SK-N-SH treated with all-trans-retinoic acid at 6 μM for 48 hours (cell line): ENCODE measurements around the gene IL16.

Experiments used
- ATAC-seq: fragments of 200-7000 bp; cut with Tn5 transposase; 3 replicates; pipeline ENCODE4 v1.9.1; 2020; ENCODE audit warnings: mild to moderate bottlenecking, moderate library complexity
- ARNTL ChIP-seq: fragments of 450-650 bp; formaldehyde crosslinking; IDR thresholded peaks from 2 replicates; pipeline ENCODE4 v1.5.0; 2020; ENCODE audit warnings: low read depth, mild to moderate bottlenecking, moderate library complexity, borderline replicate concordance
- BACH2 ChIP-seq: fragments of 250-450 bp; sonication (Bioruptor Pico); IDR thresholded peaks from 2 replicates; pipeline ENCODE4 v1.9.0; 2021; ENCODE audit warnings: mild to moderate bottlenecking, borderline replicate concordance
- CSDC2 ChIP-seq: fragments of 250-450 bp; sonication (Bioruptor Pico); IDR thresholded peaks from 2 replicates; pipeline ENCODE4 v1.5.0; 2020; ENCODE audit warnings: mild to moderate bottlenecking, moderate library complexity
- ESRRG ChIP-seq: fragments of 250-450 bp; sonication (Bioruptor Pico); IDR thresholded peaks from 2 replicates; pipeline ENCODE4 v1.6.1; 2021; ENCODE audit warnings: mild to moderate bottlenecking
- GLIS3 ChIP-seq: fragments of 250-450 bp; sonication (Bioruptor Pico); IDR thresholded peaks from 2 replicates; pipeline ENCODE4 v1.5.0; 2020; ENCODE audit warnings: mild to moderate bottlenecking, moderate library complexity
- ISL1 ChIP-seq: fragments of 250-450 bp; sonication (Bioruptor Pico); IDR thresholded peaks from 2 replicates; pipeline ENCODE4 v2.1.2; 2022; ENCODE audit warnings: mild to moderate bottlenecking, moderate library complexity
- OSR1 ChIP-seq: fragments of 250-450 bp; sonication (Bioruptor Pico); IDR thresholded peaks from 2 replicates; pipeline ENCODE4 v1.8.0; 2022; ENCODE audit warnings: moderate library complexity, mild to moderate bottlenecking, inconsistent platforms
- PPARA ChIP-seq: fragments of 250-450 bp; sonication (Bioruptor Pico); IDR thresholded peaks from 2 replicates; pipeline ENCODE4 v1.5.0; 2020; ENCODE audit warnings: mild to moderate bottlenecking, borderline replicate concordance
- RARB ChIP-seq: fragments of 250-450 bp; sonication (Bioruptor Pico); IDR thresholded peaks from 2 replicates; pipeline ENCODE4 v1.8.0; 2021; ENCODE audit warnings: mild to moderate bottlenecking, moderate library complexity
- SNAI2 ChIP-seq: fragments of 250-450 bp; sonication (Bioruptor Pico); IDR thresholded peaks from 2 replicates; pipeline ENCODE4 v1.5.0; 2020; ENCODE audit warnings: mild to moderate bottlenecking, moderate library complexity
- TCF4 ChIP-seq: fragments of 250-450 bp; sonication (Bioruptor Pico); IDR thresholded peaks from 2 replicates; pipeline ENCODE4 v1.8.0; 2021; ENCODE audit warnings: mild to moderate bottlenecking, moderate library complexity, borderline replicate concordance
- ZC3H10 ChIP-seq: fragments of 250-450 bp; sonication (Bioruptor Pico); IDR thresholded peaks from 2 replicates; pipeline ENCODE4 v1.5.1; 2021; ENCODE audit warnings: mild to moderate bottlenecking, moderate library complexity
- ZFP3 ChIP-seq: fragments of 250-450 bp; sonication (Bioruptor Pico); IDR thresholded peaks from 2 replicates; pipeline ENCODE4 v1.5.0; 2020; ENCODE audit warnings: mild to moderate bottlenecking, moderate library complexity
- ZFP30 ChIP-seq: fragments of 450-650 bp; formaldehyde crosslinking; IDR thresholded peaks from 2 replicates; pipeline ENCODE4 v1.5.0; 2022; ENCODE audit warnings: mild to moderate bottlenecking, moderate library complexity
- ZNF565 ChIP-seq: fragments of 450-650 bp; formaldehyde crosslinking; conservative IDR thresholded peaks from 2 replicates; pipeline ENCODE4 v1.5.0; 2020; ENCODE audit warnings: low read depth, mild to moderate bottlenecking, moderate library complexity
- TF ChIP-seq, protein P1 (sequence below): fragments of 250-450 bp; sonication (Bioruptor Pico); IDR thresholded peaks from 2 replicates; pipeline ENCODE4 v1.5.0; 2020; ENCODE audit warnings: mild to moderate bottlenecking, moderate library complexity
- TF ChIP-seq, protein P2 (sequence below): fragments of 250-450 bp; sonication (Bioruptor Pico); IDR thresholded peaks from 2 replicates; pipeline ENCODE4 v1.5.1; 2020; ENCODE audit warnings: low read depth, mild to moderate bottlenecking, moderate library complexity
- TF ChIP-seq, protein P3 (sequence below): fragments of 250-450 bp; sonication (Bioruptor Pico); IDR thresholded peaks from 2 replicates; pipeline ENCODE4 v1.5.1; 2021; ENCODE audit warnings: mild to moderate bottlenecking, moderate library complexity
- TF ChIP-seq, protein P4 (sequence below): fragments of 250-450 bp; sonication (Bioruptor Pico); IDR thresholded peaks from 2 replicates; pipeline ENCODE4 v1.8.0; 2020; ENCODE audit warnings: mild to moderate bottlenecking, moderate library complexity, borderline replicate concordance

The IL16 gene

DNA sequence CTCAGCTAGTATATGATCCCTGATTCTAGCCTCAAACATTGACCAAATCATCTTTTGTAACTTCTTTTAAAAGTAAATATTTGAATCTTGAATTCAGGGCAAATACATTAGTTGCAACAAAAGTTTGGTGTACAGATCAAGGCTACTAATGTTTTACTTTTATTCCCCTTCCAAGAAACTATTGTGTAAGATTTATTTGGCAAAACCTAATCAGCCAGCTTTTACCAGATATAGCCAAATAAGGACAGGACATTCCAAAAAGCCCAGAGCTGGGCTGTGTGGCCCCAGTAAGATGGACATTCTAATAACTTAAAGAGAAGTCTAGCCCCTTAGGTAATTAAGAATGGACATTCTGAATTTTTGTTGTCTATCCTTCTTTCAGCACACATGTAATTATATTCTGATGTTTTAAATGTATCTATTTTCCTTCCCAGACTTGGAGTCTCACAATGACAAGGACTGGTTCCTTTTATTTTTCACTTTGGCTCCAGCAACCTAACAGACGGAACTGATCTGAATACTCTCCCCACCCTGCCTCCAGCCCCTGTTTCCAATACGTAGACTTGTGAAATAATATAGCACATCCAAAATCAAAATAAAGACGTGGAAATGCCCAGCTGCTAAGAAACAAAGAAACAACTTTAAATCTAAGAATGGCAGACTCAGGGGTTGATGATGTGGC is 79.2 kb downstream of the IL16 start:
- no peak for TF ChIP-seq OSR1 (CRISPR knock-in tag)
- TF ChIP-seq, protein P1, sequence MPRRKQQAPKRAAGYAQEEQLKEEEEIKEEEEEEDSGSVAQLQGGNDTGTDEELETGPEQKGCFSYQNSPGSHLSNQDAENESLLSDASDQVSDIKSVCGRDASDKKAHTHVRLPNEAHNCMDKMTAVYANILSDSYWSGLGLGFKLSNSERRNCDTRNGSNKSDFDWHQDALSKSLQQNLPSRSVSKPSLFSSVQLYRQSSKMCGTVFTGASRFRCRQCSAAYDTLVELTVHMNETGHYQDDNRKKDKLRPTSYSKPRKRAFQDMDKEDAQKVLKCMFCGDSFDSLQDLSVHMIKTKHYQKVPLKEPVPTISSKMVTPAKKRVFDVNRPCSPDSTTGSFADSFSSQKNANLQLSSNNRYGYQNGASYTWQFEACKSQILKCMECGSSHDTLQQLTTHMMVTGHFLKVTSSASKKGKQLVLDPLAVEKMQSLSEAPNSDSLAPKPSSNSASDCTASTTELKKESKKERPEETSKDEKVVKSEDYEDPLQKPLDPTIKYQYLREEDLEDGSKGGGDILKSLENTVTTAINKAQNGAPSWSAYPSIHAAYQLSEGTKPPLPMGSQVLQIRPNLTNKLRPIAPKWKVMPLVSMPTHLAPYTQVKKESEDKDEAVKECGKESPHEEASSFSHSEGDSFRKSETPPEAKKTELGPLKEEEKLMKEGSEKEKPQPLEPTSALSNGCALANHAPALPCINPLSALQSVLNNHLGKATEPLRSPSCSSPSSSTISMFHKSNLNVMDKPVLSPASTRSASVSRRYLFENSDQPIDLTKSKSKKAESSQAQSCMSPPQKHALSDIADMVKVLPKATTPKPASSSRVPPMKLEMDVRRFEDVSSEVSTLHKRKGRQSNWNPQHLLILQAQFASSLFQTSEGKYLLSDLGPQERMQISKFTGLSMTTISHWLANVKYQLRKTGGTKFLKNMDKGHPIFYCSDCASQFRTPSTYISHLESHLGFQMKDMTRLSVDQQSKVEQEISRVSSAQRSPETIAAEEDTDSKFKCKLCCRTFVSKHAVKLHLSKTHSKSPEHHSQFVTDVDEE (CRISPR knock-in tag), result no peak
- TF ChIP-seq ZNF565 (CRISPR knock-in tag), result no peak
- TF ChIP-seq, protein P2, sequence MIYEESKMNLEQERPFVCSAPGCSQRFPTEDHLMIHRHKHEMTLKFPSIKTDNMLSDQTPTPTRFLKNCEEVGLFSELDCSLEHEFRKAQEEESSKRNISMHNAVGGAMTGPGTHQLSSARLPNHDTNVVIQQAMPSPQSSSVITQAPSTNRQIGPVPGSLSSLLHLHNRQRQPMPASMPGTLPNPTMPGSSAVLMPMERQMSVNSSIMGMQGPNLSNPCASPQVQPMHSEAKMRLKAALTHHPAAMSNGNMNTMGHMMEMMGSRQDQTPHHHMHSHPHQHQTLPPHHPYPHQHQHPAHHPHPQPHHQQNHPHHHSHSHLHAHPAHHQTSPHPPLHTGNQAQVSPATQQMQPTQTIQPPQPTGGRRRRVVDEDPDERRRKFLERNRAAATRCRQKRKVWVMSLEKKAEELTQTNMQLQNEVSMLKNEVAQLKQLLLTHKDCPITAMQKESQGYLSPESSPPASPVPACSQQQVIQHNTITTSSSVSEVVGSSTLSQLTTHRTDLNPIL (CRISPR knock-in tag), result no peak
- no peak for TF ChIP-seq RARB
- no peak for TF ChIP-seq ESRRG
- no peak for TF ChIP-seq ARNTL
- TF ChIP-seq, protein P3, sequence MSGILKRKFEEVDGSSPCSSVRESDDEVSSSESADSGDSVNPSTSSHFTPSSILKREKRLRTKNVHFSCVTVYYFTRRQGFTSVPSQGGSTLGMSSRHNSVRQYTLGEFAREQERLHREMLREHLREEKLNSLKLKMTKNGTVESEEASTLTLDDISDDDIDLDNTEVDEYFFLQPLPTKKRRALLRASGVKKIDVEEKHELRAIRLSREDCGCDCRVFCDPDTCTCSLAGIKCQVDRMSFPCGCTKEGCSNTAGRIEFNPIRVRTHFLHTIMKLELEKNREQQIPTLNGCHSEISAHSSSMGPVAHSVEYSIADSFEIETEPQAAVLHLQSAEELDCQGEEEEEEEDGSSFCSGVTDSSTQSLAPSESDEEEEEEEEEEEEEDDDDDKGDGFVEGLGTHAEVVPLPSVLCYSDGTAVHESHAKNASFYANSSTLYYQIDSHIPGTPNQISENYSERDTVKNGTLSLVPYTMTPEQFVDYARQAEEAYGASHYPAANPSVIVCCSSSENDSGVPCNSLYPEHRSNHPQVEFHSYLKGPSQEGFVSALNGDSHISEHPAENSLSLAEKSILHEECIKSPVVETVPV (CRISPR knock-in tag), result no peak
- TF ChIP-seq CSDC2 (CRISPR knock-in tag), result no peak
- TF ChIP-seq ZC3H10 (CRISPR knock-in tag), result no peak
- TF ChIP-seq, protein P4, sequence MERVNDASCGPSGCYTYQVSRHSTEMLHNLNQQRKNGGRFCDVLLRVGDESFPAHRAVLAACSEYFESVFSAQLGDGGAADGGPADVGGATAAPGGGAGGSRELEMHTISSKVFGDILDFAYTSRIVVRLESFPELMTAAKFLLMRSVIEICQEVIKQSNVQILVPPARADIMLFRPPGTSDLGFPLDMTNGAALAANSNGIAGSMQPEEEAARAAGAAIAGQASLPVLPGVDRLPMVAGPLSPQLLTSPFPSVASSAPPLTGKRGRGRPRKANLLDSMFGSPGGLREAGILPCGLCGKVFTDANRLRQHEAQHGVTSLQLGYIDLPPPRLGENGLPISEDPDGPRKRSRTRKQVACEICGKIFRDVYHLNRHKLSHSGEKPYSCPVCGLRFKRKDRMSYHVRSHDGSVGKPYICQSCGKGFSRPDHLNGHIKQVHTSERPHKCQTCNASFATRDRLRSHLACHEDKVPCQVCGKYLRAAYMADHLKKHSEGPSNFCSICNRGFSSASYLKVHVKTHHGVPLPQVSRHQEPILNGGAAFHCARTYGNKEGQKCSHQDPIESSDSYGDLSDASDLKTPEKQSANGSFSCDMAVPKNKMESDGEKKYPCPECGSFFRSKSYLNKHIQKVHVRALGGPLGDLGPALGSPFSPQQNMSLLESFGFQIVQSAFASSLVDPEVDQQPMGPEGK (CRISPR knock-in tag), result no peak
- no peak for TF ChIP-seq SNAI2 (CRISPR knock-in tag)
- TF ChIP-seq ZFP30 (CRISPR knock-in tag), result no peak
- no peak for TF ChIP-seq GLIS3 (CRISPR knock-in tag)
- no peak for ATAC-seq

DNA sequence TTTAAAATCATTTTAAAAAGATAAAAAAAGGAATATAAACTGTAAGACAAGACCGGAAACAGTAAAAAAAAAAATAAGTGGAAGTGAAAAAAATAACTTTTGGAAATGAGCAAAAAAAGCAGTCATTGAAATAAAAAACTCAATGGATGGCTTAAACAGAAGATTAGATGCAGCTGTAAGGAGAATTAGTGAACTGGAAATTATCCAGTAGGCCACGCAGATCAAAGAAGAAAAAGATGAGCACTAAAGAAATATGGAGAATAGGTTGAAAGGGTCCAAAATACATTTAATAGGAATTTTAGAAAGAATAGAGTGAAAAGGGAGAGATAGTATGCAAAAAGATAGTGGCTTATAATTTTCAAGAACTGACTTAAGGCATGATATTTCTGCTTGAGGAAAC is 80.3 kb downstream of the IL16 start:
- no peak for TF ChIP-seq RARB
- TF ChIP-seq ZFP30 (CRISPR knock-in tag), result peak; percentile 72
- TF ChIP-seq, protein P3 (CRISPR knock-in tag), result no peak
- ATAC-seq, result no peak

DNA sequence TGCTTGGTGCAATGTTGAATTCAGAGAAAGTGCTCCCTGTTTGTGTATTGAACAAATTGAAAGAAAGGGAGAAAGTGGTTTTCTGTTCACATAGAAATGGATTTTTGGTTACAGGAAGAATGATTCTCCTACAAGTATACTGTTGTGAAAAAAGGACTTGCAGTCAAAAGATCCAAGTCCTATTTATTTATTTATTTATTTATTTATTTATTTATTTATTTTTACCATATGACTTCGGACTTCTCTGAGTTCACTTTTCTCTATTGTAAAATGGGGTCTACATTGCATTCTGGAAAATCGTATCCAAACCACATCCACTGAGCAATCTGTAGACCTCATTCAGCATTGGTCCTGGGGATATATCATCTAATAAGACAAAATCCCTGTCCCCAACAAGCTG is 81.2 kb downstream of the IL16 start:
- no peak for ATAC-seq
- TF ChIP-seq ISL1 (CRISPR knock-in tag), result no peak
- TF ChIP-seq ARNTL, result no peak
- TF ChIP-seq PPARA (CRISPR knock-in tag), result no peak
- TF ChIP-seq, protein P1 (CRISPR knock-in tag), result no peak
- TF ChIP-seq, protein P4 (CRISPR knock-in tag), result no peak
- no peak for TF ChIP-seq TCF4 (CRISPR knock-in tag)
- TF ChIP-seq BACH2 (CRISPR knock-in tag), result no peak
- no peak for TF ChIP-seq ZFP3 (CRISPR knock-in tag)
